Measurements from ENCODE around the gene ETNK1. TPM values are rescaled to one million over a fixed set of nuclear protein-coding genes. Genes with fewer than 3 reads are reported as not detected.
"Not testable (repeated sequence)": the region's sequence is repeated elsewhere in the genome, so short reads cannot be mapped to it uniquely, and the experiment has no call there.

The ETNK1 gene, protein sequence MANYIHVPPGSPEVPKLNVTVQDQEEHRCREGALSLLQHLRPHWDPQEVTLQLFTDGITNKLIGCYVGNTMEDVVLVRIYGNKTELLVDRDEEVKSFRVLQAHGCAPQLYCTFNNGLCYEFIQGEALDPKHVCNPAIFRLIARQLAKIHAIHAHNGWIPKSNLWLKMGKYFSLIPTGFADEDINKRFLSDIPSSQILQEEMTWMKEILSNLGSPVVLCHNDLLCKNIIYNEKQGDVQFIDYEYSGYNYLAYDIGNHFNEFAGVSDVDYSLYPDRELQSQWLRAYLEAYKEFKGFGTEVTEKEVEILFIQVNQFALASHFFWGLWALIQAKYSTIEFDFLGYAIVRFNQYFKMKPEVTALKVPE
- total RNA-seq, result 61.2 TPM

DNA sequence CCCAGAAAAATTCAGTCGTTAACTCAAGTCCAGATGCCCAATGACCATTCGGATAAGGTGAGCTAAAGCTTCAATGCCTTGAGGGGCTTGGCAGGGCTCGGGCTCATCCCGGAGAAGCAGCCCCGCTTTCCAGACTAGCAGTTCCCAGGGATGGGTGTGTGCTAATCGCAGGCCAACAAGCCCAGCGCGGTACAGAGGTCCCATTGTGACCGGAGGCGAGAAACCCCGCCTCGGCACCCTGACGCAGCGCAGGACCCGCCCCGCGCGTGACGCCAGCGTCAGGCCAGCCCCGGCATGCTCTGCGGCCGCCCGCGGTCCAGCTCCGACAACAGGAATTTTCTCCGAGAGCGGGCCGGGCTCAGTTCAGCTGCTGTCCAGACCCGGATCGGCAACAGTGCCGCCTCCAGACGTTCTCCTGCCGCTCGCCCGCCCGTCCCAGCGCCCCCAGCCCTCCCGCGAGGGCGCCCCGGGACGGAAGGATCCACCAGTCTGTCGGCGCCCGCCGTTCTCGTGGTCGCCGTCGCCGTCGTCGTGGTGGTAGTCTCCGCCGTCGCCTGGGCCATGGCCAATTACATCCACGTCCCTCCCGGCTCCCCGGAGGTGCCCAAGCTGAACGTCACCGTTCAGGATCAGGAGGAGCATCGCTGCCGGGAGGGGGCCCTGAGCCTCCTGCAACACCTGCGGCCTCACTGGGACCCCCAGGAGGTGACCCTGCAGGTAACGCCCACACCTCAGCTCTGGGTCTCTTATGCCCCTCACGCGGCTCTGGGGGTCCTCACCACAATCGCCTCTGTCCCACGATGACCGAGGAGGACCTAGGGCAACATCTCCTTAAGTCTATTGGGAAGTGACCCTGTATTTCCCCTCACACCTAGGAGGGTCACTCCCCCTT lies at the start of gene ETNK1:
Gene ETNK1 (plus strand): TSS at position 302 of the 892 bp plus-strand sequence. CDS start 260 bp downstream, at position 562.
- DNase-seq, result peak; percentile 94

DNA sequence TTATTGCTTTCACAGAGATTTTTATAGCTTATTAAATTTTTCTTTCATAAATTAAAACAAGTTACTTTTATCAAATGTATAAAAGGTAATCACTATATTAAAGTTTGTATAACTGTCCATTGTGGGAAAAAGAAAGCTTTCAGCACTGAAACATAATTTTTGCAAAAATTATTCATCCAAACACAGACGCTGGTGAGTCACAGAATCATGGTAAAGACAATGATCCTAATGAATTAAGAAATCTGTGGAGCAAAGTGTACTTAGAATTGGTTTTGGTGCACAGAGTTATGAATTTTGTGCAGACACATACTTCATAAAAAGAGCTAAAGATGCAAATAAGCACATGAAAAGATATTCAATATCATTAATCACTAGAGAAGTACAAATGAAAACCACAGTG lies 48.9 kb upstream of the ETNK1 start:
- DNase-seq, result no peak

DNA sequence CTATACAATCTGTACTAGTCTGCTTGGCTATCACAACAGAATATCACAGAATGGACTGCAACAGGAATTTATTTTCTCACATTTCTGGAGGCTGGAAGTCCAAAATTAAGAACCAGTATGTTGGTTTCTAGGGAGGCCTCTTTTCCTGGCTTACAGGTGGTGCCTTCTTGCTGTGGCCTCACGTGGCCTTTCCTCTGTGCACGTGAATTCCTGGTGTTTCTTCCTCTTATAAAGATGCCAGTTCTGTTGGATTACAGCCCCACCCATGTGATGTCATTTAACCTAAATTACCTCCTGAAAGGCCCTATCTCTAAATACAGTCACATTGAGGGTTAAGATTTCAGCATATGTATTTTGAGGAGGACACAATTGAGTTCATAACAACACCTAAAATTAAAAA lies 48.5 kb upstream of the ETNK1 start:
- no peak for DNase-seq

DNA sequence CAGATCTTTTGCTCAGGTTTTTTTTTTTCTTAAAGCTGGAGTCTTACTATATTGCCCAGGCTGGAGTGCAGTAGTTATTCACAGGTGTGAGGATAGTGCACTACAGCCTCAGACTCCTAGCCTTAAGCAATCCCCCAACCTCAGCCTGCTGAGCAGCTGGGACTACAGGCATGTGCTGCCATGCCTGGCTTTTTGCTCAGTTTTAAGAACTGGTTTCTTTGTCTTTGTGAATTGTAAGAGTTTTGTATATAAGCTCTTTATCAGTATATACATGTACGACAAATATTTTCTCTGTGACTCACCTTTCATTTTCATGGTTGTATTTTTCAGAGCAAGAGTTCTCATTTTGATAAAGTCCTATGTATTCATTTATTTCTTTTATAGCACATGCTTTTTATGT lies 47.3 kb upstream of the ETNK1 start:
- DNase-seq, result no peak

DNA sequence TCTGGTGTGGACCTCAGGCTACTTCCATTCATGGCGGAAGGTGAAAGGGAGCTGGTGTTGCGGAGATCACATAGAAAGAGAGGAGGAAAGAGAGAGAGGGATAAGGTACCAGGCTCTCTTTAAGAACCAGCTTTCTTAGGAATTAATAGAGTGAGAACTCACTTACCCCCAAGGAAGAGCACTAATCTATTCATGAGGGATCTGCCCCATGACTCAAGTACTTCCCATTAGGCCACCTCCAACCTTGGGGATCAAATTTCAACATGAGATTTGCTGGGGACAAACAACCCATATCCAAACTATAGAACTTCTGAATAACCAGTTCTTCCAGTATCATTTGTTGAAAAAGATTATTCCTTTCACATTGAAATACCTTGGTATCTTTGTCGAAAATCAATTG lies 46.6 kb upstream of the ETNK1 start:
- no peak for DNase-seq

DNA sequence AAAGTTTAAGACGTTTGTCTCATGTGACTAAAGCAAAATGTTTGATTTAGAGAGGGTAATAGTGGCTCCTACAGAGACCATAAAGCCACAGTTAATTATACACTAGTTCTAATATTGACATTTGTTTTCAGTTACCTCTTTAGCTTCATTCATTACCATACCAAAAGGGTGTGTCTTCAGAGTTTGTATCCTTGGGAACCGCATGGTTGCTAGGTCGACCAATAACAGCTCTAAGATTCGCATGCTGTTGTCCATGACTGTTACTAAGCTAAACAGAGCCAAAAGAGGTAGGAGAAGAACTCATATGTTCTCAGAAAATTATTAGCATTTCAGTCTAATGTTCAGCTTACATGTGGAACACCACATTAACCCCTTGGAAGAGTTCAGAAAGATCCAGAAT lies 36.2 kb upstream of the ETNK1 start:
- DNase-seq, result no peak

DNA sequence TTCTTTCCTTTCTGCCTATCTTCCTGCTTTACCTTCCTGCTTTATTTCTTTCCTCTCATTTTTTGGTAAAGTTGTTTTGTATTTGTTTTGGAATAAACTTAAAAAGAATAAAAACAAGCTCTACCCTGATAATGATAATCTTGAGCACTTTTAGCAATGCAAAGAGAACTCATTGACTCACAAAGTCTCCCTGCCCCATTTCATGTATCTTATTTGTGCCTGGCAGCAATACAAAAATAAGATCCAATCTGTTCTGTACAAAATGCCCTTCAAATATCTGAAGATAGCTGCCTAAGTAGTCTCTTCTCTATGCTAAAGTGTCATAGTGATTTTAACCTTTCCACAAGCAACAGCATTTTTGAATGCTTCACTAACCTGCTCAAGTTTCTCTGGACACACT lies 31.1 kb upstream of the ETNK1 start:
- no peak for DNase-seq

DNA sequence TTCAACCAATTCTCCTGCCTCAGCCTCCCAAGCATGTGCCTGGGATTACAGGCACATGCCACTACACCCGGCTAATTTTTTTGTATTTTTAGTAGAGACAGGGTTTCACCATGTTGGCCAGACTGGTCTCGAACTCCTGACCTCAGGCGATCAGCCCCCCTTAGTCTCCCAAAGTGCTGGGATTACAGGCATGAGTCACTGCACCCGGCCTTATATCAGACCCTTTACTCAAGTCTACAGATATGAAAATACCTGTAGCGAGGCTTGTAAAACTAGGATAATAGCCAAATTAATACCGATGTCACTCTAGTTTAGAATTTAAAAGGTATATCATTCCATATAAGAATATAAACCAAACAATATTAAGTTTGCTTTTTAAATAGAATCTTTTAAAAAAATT lies 27.4 kb upstream of the ETNK1 start:
- not testable (repeated sequence) for DNase-seq

DNA sequence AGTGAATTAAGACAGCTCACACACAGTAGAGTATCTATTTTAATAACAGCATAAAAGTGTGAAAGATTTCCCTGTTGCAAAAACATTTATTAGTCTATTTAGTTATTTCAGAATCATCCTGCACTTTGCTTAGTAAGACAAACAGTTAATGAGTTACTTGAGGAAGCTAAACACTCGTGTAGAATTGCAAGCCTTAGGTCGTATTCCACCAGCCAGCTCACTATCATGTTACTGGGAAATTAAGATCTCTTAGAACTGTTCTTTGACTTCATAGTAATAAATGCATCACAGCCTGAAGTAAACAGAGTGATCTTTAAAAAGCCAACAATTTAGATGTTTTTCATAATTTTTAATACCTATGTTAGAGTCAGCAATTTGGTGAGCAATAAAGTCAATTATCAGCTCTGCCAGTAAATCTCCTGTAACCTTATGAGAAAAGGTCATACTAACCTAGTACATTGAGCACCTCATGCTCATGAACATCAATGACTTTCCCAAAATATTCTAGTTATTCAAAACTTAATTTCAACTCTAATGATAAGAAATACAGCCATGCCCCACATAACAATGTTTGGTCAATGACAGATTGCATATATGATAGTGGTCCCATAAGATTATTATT lies 26.7 kb upstream of the ETNK1 start:
- no peak for DNase-seq

DNA sequence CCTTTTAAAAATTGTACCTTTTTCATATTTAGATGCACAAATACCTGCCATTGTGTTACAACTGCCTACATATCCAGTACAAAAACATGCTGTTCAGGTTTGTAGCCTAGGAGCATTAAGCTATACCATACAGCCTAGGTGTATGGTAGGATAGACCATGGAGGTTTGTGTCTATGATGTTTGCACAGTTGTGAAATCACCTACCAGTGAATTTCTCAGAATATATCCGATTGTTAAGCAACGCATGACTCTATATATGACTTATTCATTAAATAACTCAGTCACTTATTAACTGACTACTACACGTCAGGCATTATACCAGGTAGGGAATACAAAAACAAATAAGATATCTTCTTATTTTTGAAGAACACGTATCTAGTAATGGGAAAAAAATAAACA lies 26.2 kb upstream of the ETNK1 start:
- DNase-seq, result no peak

DNA sequence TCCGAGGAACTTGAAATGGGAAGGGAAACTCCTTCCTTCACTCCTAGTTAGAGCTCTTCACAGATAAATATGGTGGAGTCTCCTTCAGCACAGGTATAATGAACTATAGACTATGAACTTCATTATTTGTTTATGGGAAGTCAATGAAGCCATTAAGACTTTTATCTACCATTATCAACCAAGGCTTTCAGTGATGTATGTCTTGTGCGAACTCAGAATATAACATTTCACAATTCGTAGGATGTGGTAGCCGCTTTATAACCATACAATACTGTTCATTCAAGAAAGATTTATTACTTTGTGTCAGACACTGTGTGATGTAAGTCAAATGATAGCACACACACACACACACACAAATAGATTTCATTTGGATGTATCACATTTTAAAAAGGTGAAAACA lies 24.8 kb upstream of the ETNK1 start:
- no peak for DNase-seq

DNA sequence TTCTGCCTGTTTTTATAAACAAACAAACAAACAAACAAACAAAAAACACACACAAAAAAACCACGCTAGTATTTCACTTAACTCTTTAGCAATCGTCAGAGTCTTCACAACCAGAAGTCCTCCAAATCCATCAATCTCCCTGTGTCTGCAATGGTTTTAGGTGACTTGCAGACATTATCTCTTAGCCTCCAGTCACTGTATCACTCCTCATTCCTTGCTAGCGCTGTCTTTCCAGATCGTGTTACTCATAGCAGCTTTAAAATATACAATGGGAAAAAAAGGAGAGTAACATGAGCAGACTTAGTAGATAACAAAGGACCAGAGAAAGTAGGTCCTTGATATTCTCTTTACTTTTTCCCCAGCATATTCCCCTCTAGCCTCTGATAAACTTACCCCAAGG lies 15.5 kb upstream of the ETNK1 start:
- no peak for DNase-seq

DNA sequence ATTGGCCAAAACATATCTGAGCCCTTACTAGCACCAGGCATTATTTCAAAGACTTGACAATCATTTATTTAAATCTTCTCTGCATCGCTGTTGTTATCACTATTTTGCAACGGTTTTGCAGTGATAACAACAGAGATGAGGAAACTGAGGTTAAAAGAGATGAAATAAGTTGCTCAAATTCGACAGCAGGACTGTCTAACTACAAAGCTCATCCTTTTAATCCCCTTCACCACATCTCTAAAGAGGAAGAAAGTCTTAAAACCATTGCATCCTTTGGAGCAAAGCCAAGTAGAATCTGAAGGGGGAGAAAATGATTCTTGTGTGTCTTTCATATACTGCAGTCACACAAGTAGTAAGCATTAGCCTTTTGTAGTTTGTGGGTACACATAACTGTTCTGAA lies 14.8 kb upstream of the ETNK1 start:
- no peak for DNase-seq

DNA sequence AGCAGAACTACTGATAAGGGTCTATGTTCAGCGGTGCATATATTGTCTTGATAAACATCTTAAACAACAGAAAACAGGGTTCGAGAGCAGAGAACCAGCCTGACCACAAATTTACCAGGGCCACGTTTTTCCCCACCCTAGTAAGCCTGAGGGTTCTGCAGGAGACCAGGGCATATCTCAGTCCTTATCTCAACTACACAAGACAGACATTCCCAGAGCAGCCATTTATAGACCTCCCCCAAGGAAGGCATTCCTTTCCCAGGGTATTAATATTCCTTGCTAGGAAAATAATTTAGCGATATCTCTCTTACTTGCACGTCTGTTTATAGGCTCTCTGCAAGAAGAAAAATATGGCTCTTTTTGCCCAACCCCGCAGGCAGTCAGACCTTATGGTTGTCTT lies 12.1 kb upstream of the ETNK1 start:
- not testable (repeated sequence) for DNase-seq

DNA sequence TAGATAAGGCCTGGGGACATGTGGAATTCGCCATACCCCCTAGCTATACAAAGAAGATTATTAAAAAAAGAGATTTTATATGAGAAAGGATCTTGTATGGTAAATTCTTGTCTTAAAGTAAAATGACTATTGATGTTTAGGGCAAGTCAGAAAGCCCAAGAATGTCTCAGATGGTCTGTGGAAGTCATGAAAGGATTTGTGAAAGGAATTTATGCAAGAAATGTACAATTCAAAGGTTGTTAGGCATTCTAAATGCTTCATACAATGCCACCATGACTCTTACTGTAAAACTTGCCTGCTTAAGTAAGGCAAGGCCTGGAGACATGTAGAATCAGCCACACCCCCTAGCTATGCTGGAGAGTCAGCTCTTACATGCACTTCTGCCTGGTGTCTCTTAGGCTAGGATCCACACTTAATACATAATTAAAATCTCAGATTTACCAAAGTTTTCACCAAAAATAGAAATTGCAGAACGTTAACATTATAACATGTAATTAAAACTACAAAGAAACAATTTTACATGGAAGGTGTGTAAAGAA lies 8.9 kb upstream of the ETNK1 start:
- no peak for DNase-seq

DNA sequence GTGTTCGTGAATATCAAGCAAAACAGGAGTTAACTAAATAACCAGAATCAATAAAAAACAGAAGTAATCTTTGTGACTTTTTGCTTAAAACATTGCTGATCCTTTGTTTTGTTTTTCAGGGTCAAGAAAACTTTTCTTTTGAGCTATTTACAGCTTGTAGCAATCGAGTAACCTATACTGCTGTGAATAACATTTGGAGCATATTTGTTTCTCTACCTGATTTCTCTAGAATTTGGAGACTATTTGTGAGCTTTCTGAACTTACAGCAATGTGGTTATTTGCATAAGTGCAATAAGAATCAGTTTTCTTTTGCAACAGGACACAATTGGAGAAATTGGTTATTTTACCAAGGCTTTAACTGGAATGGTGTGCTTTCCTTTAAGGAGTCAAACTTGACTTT lies 7.3 kb upstream of the ETNK1 start:
- DNase-seq, result no peak

DNA sequence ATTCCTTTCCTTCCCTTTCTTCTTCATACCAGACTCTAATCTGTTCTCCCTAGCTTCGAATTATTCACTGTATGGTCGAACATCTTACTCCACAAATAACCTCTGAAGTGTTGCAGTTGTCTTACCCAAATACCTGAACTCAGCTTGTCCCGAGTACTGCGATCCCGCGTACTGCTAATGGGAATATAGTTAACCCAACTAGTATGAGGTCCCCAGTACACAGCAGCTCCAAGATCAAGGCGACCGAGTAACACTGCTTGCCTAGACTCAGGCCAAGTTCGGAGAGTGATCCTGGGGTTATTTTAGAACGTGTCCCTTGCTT lies 462 bp upstream of the ETNK1 start:
- DNase-seq, result peak; percentile 73

DNA sequence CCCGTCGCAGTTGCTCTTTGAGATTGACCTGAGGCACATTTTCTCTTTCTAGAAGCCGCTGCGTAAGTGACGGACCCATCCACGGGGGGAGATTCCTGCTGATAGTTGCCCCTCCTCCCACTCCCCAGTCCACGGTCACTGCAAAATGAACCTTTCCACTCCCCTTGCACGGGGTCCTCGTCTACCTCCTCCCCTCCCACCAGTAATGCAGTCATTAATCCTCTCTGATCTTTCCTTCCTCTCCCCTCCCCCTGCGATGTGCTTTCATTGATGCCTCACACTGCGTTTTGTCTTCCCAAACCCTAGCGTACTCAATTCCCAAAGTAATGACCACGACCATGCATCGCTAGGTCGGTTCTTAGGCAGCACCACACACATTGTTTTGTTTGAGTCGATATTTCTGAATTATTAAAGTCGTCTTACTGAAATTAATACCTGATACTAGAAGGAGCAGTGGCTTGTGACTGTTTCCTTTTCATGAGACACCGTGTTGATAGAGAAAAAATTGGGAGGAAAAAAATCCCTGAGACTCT lies 857 bp downstream of the ETNK1 start:
- DNase-seq, result peak; percentile 44

DNA sequence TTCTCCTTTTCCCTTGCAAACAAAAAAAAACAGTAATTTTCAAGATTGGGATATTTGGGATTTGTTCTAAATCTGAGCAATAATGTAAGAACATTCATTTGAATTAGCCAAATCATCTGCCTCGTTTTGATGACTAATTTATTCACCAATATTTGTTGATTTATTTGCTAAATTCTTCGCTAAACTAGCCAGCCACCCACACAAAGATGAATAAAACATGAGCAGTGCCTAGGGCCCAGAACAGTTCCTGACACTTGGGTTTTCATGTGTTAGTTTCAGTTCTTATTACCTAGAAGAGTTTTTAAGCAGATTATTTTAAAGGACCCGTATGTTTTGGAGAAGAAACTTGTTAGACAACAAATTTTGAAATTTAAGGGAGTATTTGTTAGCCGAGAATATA lies 1.4 kb downstream of the ETNK1 start:
- peak; percentile 16 for DNase-seq

DNA sequence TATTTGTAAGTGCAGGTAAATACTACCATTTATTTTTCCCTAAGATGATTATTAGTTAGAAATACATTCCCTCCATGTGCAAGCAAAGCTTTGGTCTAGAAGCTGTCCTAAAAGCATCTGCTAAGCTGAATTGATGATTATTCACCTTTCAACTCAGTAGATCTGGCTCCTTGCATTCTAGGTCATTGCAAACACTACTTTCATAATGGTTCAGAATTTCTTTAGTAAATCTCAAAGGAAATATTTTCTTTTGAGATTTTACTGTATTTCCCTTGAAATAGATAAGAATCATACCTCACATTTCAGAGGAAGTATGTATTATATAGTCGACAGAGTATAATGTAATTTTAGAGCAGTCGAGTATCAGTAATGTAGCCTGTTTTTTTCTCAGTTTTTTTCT lies 2.4 kb downstream of the ETNK1 start:
- no peak for DNase-seq

DNA sequence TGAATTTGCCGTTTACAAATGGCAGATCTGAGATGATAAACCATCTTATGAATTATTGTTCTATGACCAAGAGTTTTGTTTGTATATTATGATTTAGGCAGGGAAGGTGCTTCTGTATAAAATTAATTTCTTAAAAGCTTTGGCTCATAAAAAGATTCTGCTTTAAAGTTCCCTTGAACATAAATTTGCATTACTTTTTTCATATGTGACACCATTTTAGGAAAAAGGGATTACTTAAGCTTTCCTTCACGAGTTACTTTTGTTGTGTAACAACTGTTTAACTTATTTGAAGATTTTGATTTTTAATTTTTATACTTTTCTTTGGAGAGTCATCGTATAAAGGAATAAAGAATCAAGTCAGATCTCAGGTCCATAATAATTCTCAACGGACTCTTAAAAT lies 3.3 kb downstream of the ETNK1 start:
- no peak for DNase-seq

DNA sequence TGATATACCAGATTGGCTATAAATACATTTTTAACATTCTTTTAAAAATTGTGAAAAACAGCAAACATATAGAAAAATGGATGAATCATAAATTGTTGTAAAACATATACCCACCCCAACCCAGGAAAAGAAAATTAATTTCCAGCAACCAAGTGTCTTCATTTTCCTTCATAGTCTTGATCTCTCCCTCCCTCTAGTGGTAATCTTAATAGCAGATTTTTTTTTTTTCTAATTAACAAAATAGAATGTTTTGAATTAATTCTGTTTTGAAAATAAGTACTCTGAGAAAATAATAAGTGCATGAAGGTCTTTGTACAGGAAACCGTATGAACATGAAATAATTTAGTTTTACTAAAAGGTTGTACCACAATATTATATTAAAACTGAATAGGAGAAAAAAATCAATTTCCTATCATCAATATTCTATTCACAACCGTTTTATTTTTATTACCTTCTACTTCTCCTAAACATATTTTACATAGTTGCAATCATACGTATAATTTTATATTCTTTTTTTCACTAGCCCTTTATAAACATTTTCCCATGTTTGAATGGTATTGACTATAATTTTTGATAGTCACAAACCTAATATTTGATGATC lies 7.0 kb downstream of the ETNK1 start:
- DNase-seq, result no peak
